Measurements from ENCODE around the gene MYO3B. TPM values are rescaled to one million over a fixed set of nuclear protein-coding genes. Genes with fewer than 3 reads are reported as not detected.

Gene MYO3B
- total RNA-seq, 1 experiment from 2014 or later, result 0.63 TPM

- Mint-ChIP-seq H3K27ac (no peak overlapping the region), H3K27me3 (ENCODE audit: low read depth) (peaks cover 5% of the 10 kb centered on the region), H3K36me3 (ENCODE audit: insufficient read depth in 1 of 3, low read depth in 3 of 3) (peaks cover 4 to 21% (median 10%) of the 10 kb centered on the region in 3 experiments; a peak in 6 of 7 replicates), H3K4me1 (peaks cover 16% of the 10 kb centered on the region in 2 experiments), H3K9me3 (peaks cover 9 to 18% of the 10 kb centered on the region in 2 experiments), H3K4me3 (no peak overlapping the region)
- peak; percentile 96 for TF ChIP-seq CTCF (conservative IDR thresholded peaks at IDR 0.05)
- Histone ChIP-seq H3K14ac (ENCODE audit: insufficient read depth, low read length) (no peak overlapping the region), H3K18ac (ENCODE audit: insufficient read length, low read depth, low read length) (no peak overlapping the region), H3K4me1 (ENCODE audit: insufficient read depth, low read length) (no peaks in the 10 kb centered on the region), H3K79me2 (ENCODE audit: insufficient read depth, low read length) (no peaks in the 10 kb centered on the region), H3T11ph (ENCODE audit: low read length) (no peak overlapping the region), H4K8ac (replicated peaks; ENCODE audit: insufficient read length, low read depth, low read length) (no peak overlapping the region), H3K4me2 (ENCODE audit: insufficient read depth, insufficient read length, low read length) (no peak overlapping the region), H2BK12ac (ENCODE audit: insufficient read length, low read depth, low read length) (no peak overlapping the region), H2BK5ac (ENCODE audit: insufficient read length, low read length) (no peak overlapping the region), H3K23ac (ENCODE audit: insufficient read length, low read depth, low read length) (no peak overlapping the region), H3K23me2 (ENCODE audit: insufficient read length, low read depth, low read length, poor library complexity, severe bottlenecking) (no peaks in the 10 kb centered on the region), H3K27me3 (ENCODE audit: insufficient read depth, low read length) (no peaks in the 10 kb centered on the region), H2AK5ac (ENCODE audit: insufficient read length, low read length) (no peak overlapping the region), H3K79me1 (ENCODE audit: insufficient read depth, low read depth, low read length, poor library complexity, severe bottlenecking) (no peaks in the 10 kb centered on the region), H3K4ac (ENCODE audit: low read depth, low read length) (no peak overlapping the region), H2BK120ac (ENCODE audit: low read depth, low read length, poor library complexity, severe bottlenecking) (no peak overlapping the region), H3K56ac (ENCODE audit: insufficient read length, low read depth, low read length) (no peak overlapping the region), H2AFZ (ENCODE audit: low read length) (no peak overlapping the region), H4K20me1 (ENCODE audit: control insufficient read depth, insufficient read depth, insufficient read length) (no peaks in the 10 kb centered on the region), H2BK15ac (ENCODE audit: low read depth, low read length) (no peak overlapping the region), H4K91ac (ENCODE audit: insufficient read length, low read depth, low read length) (no peak overlapping the region), H3K9ac (ENCODE audit: extremely low read depth, insufficient read length, low read length) (no peak overlapping the region), H2BK20ac (ENCODE audit: low read depth, low read length, poor library complexity, severe bottlenecking) (no peak overlapping the region), H3K9me3 (ENCODE audit: control insufficient read depth, low read depth, low read length) (no peaks in the 10 kb centered on the region), H3K27ac (ENCODE audit: insufficient read length, low read depth, low read length) (no peak overlapping the region), H4K5ac (ENCODE audit: insufficient read length, low read depth, low read length) (no peak overlapping the region)
- no CpG with 5 or more reads among the region's 4 CpGs for WGBS (ENCODE audit: extremely low coverage, insufficient read length, low lambda C conversion rate)
- peak; percentile 84 for DNase-seq
Observed at GRCh38 chr2:170324640-170325046, 146.7 kb downstream of the MYO3B start.

All from H9 (cell line).